ENCODE data around the gene CXCL16. TPM values are rescaled to one million over a fixed set of nuclear protein-coding genes. Genes with fewer than 3 reads are reported as not detected.

CXCL16 gene
- total RNA-seq, 1 experiment from 2014 or later: 4.5 TPM

GRCh38 chr17:4743898-4744297 lies 4.2 kb upstream of the CXCL16 start:
- H3K4me1 ChIP-seq (ENCODE audit: insufficient read depth, low read length): no peaks in the 10 kb centered on the region
- no peak overlapping the region for H2BK120ac ChIP-seq (ENCODE audit: low read depth, low read length, poor library complexity, severe bottlenecking)
- Mint-ChIP-seq H3K36me3 (ENCODE audit: insufficient read depth in 1 of 3, low read depth in 3 of 3) (peaks cover 0 to 3% (median 0%) of the 10 kb centered on the region in 3 experiments; a peak in 1 of 7 replicates), H3K4me3 (peak overlapping the region in 1 of 2 experiments; percentile 53; a peak in 1 of 5 replicates), H3K9me3 (no peaks in the 10 kb centered on the region), H3K27ac (no peak overlapping the region), H3K27me3 (ENCODE audit: low read depth) (peaks cover 80% of the 10 kb centered on the region), H3K4me1 (peaks cover 25 to 27% of the 10 kb centered on the region in 2 experiments)
- no peak overlapping the region for H2BK5ac ChIP-seq (ENCODE audit: insufficient read length, low read length)
- no peak overlapping the region for H4K91ac ChIP-seq (ENCODE audit: insufficient read length, low read depth, low read length)
- no peak overlapping the region for H2BK15ac ChIP-seq (ENCODE audit: low read depth, low read length)
- H3K18ac ChIP-seq (ENCODE audit: insufficient read length, low read depth, low read length): no peak overlapping the region
- H3T11ph ChIP-seq (ENCODE audit: low read length): no peak overlapping the region
- H3K27me3 ChIP-seq (ENCODE audit: insufficient read depth, low read length): peaks cover 25% of the 10 kb centered on the region
- DNase-seq: no peak
- H3K9me3 ChIP-seq (ENCODE audit: control insufficient read depth, low read depth, low read length): no peaks in the 10 kb centered on the region
- H2BK12ac ChIP-seq (ENCODE audit: insufficient read length, low read depth, low read length): no peak overlapping the region
- no peak overlapping the region for H4K8ac ChIP-seq (replicated peaks; ENCODE audit: insufficient read length, low read depth, low read length)
- H3K23ac ChIP-seq (ENCODE audit: insufficient read length, low read depth, low read length): no peak overlapping the region
- TF ChIP-seq CTCF (conservative IDR thresholded peaks at IDR 0.05): no peak
- H3K79me2 ChIP-seq (ENCODE audit: insufficient read depth, low read length): no peaks in the 10 kb centered on the region
- H2AK5ac ChIP-seq (ENCODE audit: insufficient read length, low read length): no peak overlapping the region
- WGBS (ENCODE audit: extremely low coverage, insufficient read length, low lambda C conversion rate): no CpG with 5 or more reads among the region's 9 CpGs
- H2AFZ ChIP-seq (ENCODE audit: low read length): no peak overlapping the region
- H3K23me2 ChIP-seq (ENCODE audit: insufficient read length, low read depth, low read length, poor library complexity, severe bottlenecking): peaks cover 6% of the 10 kb centered on the region
- H3K56ac ChIP-seq (ENCODE audit: insufficient read length, low read depth, low read length): no peak overlapping the region
- no peak overlapping the region for H2BK20ac ChIP-seq (ENCODE audit: low read depth, low read length, poor library complexity, severe bottlenecking)
- no peak overlapping the region for H3K9ac ChIP-seq (ENCODE audit: extremely low read depth, insufficient read length, low read length)
- H3K4me2 ChIP-seq (ENCODE audit: insufficient read depth, insufficient read length, low read length): no peak overlapping the region
- H3K4ac ChIP-seq (ENCODE audit: low read depth, low read length): no peak overlapping the region
- no peak overlapping the region for H4K5ac ChIP-seq (ENCODE audit: insufficient read length, low read depth, low read length)
- H4K20me1 ChIP-seq (ENCODE audit: control insufficient read depth, insufficient read depth, insufficient read length): no peaks in the 10 kb centered on the region
- H3K79me1 ChIP-seq (ENCODE audit: insufficient read depth, low read depth, low read length, poor library complexity, severe bottlenecking): no peaks in the 10 kb centered on the region
- H3K14ac ChIP-seq (ENCODE audit: insufficient read depth, low read length): no peak overlapping the region
- H3K27ac ChIP-seq (ENCODE audit: insufficient read length, low read depth, low read length): no peak overlapping the region

Measured in H9 (cell line).